Activated CD4-positive, CD25-positive, alpha-beta regulatory T cell treated with anti-CD3 and anti-CD28 coated beads, Interleukin-2, amount 50 U/mL, for 72 hours (primary cell): ENCODE results near the gene FOXK2.
"Not testable (repeated sequence)": the region's sequence is repeated elsewhere in the genome, so short reads cannot be mapped to it uniquely, and the experiment has no call there.

Source experiments
- DNase-seq: peaks from one replicate; pipeline ENCODE4 v3.0.0; 2021

Gene FOXK2

DNA sequence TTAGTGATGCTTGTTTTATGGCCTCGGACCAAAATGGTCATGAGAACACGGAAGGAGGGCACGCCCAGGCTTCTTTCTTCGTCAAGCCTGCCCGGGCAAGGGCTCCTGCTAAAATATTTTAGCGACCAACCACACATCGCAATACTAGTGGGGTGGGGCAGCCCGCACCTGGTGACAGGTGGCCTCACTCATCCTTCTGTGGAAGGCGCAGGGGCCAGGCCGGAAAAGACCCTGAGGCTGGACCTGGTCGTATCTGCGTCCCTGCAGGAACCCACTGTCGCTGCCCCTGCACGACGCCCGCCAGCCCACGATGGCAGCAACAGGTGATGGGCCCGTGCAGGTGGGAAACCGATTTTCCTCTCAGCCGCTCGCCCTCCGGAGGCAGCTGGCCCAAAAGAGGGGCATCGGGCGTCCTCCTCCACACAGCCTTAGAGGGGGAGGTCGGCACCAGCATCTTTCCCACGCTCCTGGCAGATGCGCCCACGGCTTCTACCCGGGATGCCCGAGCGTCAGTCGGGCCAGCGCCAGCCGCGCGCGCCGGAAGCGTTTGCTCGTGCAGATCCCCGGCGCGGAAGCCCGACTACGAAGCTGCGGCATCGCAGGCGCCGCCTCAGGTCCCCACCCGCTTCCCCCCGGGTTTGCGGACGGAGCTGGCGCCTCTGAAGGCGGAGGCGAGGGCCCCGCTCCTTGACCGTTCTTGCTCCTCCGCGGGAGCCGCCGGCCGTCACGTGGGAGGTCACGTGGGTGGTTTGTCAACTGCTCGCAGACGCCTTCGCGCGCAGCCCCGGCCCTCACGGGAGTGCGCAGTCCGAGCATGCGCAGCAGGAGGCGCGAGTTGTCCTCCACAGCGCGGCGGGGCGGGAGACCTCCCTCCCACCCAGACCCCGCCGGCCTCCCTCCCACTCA lies 22.8 kb upstream of the FOXK2 start:
- DNase-seq = peak; percentile 95

DNA sequence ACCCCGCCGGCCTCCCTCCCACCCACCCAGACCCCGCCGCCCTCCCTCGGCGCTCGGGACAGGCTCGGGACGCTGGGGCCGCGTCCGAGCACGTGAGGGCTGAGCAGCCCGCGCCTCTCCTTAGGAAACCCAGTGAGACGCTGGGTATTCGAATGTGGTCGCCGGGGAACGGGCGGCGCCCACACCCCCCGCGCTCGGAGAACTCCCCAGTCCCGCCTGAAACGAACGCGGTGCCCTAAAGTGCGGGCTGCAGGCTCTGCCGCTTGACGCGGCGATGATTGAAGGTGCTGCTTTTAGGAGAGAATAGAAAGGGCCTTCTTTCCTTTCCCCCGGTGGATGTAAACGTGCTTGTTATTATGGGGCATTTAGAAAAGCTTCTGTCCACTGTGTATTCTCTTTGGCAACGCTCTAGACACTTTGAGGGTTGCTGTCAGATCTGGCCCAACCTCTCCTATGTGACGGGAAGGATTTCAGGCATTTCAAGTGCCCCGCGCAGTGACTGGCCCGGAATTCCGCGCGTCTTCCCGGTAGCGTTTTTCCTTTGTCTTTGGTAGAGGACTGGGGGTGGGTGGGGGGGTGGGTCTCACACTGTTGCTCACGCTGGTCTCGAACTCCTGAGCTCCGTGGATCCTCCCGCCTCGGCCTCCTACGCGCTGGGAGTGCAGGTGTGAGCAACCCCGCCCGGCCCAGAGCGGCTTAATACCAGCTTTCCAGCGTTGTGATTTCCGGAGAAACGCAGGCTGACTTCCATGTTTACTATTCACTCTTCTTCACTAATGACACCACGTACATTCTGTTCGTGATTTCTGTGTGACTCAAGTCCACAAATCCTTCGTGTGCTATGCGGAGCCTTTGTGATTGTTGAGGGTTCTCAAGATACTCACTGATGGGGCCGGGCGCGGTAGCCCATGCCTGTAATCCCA lies 21.8 kb upstream of the FOXK2 start:
- DNase-seq = peak; percentile 61

DNA sequence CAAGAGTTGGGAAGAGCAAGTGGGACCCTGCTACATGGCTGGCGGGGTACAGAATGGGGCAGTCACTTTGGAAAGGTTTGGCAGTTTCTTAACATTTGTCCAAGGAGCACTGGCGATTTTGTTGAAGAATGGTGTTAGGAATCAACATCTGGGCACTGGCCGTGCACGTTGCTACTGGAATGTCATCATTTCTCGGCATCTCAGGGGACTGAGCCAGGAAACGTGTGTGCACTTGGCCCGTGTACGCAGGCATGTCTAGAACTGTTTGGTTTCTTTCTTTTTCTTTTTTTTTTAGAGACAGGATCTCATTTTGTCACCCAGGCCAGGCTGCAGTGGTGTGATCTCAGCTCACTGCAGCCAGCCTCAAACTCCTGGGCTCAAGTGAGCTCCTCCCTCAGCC lies 17.3 kb upstream of the FOXK2 start:
- DNase-seq = no peak

DNA sequence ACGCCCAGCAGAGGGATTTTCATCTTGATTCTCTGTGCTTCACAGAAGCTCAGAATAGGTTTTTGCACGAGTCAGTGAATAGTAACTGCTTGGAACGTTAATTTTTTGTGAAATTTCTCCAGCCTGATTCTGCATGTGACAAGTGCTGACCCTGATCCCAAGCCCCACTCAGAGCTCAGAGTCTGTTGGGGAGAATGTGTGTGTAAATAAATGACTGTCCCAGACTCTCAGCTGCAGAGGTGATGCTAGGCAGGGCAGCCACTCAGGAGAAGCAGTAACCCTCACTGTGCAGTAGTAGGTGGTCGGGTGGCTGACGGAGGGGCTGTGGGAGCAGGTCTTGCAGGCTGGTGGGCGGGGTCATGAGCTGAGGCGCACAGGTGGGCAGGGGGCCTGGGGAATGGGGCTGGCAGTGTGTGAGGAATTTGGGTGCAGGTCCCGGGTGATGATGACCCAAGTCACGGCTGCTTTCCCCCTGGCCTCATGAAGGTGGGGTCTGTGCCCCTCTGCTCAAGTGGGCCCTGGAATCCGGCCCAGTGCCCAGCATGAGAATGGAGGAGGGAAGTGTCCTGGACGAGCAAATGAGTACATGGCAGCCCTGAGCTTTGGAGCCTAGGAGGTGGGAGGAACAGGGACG lies 16.3 kb upstream of the FOXK2 start:
- DNase-seq = no peak

DNA sequence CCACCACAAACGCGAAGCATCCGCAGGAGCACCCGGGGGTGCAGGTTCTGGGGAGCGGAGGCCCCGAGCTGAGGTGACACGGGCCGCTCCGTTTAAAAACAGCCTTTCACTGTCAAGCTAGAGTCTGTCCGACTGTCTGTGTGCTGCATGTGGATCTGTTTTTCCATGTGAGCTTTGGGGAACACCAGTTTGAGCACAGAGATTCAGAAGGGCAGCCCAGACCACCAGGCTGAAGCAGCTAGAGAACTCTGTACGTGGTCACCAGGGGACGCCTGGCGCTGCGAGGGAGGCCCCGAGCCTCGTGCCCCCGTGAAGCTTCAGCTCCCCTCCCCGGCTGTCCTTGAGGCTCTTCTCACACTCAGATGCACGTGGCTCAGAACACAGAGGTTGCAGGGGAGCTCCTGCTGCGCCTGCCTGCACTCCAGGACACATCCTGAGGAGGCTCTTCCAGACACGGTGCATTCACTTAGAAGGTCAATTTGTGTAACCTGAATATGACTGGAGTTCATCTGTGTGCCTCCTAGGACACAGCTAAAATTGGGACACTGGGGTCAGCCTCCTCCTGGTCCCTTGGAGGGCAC lies 15.7 kb upstream of the FOXK2 start:
- no peak for DNase-seq

DNA sequence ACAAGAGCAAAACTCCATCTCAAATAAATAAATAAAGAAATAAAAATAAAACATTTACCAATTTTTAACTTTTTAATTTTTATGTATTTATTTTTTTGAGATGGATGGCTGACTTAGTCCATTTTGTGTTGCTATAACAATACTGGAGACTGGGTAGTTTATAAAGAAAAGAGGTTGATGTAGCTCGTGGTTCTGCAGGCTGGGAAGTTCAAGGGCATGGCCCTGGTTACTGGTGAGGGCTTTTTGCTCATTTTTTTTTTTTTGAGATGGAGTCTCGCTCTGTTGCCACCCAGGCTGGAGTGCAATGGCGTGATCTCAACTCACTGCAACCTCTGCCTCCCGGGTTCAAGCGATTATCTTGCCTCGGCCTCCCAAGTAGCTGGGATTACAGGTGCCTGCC lies 14.2 kb upstream of the FOXK2 start:
- no peak for DNase-seq

DNA sequence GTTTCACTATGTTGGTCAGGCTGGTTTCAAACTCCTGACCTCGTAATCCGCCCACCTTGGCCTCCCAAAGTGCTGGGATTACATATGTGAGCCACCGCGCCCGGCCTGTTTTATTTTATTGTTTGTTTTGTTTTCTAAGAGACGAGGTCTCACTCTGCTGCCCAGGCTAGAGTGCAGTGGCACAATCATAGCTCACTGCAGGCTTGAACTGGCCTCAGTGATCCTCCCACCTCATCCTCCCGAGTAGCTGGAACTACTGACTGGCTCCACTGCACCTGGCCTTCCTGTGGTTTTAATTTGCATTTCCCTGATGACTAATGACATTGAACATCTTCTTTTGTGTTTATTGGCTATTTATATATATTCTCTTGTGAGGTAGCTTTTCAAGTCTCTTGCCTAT lies 13.1 kb upstream of the FOXK2 start:
- peak; percentile 42 for DNase-seq

DNA sequence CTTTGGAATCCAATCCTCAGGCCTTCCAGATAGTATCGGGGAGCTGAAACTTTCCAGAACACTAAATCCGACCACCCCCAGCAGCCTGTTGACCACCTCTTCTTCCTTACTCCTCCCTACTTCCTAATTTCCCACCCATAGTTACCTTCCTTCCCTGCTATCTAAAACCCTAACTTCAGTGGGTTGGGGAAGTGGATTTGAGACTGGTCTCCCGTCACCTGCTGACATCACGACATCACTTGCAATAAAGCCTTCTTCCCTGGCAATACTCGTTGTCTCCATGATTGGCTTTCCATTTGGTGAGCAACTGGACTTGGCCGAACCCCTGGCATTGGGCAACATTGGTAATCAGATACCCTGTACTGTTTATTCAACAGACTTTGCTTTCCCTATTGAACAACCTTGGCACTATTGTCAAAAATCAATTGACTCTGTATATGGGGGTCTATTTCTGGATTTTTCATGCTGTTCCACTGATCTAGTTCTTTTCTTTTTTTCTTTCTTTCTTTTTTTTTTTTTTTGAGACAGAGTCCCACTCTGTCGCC lies 11.8 kb upstream of the FOXK2 start:
- DNase-seq = no peak

DNA sequence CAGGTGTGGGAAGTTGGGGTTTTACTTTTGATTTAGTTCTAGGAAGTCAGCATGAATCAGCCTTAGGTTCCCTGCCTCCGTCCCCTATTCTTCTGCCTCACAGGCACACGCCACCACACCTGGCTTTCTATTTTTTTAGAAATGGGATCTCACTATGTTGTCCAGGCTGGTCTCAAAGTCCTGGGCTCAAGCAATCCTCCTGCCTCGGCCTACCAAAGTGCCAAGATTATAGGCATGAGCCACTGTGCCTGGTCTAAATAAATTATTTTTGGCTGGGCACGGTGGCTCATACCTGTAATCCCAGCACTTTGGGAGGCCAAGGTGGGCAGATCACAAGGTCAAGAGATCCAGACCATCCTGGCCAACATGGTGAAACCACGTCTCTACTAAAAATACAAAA lies 7.9 kb upstream of the FOXK2 start:
- not testable (repeated sequence) for DNase-seq

DNA sequence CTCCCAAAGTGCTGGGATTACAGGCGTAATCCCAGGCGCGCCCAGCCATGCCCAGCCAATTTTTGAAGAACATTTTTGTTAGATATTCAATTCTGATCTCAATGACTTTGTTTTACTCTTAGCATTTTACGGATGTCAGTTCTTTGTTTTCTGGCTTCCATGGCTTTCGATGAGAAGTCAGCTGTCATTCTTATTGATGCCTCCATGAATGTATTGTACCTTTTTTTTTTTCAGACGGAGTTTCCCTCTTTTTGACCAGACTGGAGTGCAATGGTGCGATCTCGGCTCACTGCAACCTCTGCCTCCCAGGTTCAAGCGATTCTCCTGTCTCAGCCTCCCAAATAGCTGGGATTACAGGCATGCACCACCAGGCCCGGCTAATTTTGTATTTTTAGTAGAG lies 5.7 kb upstream of the FOXK2 start:
- DNase-seq = not testable (repeated sequence)

DNA sequence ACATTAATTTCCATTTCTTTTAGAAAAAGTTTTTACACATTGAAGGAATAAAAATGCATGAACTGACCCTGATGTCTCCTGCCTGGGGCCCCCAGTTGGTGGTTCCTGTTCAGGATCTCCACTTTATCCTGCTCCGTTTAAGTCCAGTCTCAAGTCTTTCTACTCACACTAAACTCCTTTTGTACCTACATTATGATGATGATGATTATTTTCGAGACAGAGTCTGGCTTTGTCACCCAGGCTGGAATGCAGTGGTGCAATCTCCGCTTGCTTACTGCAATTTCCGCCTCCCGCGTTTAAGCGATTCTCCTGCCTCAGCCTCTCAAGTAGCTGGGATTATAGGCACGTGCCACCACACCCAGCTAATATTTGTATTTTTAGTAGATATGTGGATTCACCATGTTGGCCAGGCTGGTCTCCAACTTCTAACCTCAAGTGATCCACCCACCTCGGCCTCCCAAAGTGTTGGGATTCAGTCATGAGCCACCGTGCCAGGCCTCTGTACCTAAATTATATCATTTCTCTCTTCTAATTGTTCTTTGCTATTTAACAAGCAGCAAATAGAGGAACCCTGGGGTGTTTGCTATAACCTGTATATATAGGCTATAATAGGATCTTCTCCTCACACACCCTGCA lies 2.2 kb upstream of the FOXK2 start:
- DNase-seq = no peak

DNA sequence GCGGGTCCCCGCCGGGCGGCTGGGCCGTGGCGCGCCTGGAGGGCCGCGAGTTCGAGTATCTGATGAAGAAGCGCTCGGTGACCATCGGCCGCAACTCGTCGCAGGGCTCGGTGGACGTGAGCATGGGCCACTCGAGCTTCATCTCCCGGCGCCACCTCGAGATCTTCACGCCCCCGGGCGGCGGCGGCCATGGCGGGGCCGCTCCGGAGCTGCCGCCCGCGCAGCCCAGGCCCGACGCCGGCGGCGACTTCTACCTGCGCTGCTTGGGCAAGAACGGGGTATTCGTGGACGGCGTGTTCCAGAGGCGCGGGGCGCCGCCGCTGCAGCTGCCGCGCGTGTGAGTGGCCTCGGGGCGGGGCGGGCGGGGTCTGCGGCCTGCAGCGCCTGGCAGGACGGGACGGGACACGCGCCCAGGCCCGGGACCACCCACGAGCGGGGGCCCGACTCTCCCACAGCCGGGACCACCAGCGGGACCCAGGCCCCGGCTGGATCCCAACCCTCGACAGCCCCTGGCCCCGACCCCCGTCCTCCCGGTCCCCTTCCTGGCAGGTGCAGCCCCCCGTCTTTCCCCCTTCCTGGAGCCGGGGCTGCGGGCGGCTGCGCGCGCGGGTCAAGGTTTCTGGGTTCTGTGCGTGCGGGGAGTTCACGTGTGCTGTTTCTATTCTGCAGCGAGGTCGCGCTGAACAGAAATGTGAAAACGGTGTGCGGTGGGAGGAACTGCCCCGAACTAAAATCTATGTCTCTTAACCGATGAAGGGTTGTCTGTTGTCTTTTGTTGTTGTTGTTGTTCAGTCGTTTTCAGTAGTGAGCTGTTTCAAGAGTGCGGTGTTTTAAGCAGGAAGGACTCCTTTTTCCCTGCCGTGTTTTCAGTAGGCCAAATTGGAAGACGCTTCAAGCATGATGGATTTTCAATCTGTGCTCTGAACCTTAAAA lies 705 bp downstream of the FOXK2 start:
- peak; percentile 61 for DNase-seq

DNA sequence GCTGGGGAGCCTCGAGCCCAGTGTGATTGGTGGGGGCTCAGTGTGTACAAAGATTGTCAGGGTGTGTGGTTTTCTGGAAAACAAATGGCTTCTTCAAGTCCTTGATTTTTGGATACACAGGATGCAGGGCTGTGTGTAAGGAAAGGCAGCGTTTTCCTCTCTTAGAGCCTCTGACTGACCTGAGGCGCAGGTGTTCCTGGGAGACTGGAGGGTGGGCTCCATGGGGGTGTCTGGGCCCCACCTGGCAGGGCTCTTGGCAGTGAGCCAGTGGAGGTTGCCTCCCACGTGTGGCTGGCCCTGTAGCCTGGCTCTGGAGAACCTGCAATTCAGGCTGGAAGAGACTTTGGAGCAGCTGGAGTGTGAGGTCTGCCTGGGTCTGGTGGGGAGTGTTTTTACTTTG lies 5.0 kb downstream of the FOXK2 start:
- no peak for DNase-seq

DNA sequence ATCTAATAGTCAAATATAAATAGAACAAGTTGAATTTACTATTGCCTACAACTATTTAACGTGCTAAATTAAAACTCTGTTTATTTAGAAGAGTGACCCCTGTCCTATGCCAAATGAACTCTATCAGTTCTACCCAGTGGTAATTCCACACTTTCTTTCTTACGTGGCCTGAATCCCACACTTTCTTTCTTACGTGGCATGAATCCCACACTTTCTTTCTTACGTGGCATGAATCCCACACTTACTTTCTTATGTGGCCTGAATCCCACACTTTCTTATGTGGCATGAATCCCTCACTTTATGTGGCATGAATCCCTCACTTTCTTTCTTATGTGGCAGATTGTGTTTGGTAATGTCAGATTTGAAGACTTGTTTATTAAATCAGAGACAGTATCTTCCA lies 6.2 kb downstream of the FOXK2 start:
- DNase-seq = no peak

DNA sequence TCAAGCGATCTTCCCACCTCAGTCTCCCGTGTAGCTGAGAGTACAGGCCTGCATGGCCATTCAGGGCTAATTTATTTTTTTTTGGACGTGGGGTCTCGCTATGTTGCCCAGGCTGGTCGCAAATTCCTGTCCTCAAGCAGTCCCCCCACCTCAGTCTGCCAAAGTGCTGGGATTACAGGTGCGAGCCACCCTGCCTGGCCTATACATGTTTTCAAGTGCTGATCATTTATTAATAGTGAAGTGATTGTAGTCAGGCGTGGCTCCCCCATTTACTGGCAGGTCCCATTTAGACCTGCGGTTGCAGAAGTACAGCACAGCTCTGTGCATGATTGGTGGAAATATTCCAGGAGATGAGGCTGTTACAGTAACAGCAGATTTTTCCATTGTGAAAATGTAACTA lies 8.4 kb downstream of the FOXK2 start:
- DNase-seq = no peak

DNA sequence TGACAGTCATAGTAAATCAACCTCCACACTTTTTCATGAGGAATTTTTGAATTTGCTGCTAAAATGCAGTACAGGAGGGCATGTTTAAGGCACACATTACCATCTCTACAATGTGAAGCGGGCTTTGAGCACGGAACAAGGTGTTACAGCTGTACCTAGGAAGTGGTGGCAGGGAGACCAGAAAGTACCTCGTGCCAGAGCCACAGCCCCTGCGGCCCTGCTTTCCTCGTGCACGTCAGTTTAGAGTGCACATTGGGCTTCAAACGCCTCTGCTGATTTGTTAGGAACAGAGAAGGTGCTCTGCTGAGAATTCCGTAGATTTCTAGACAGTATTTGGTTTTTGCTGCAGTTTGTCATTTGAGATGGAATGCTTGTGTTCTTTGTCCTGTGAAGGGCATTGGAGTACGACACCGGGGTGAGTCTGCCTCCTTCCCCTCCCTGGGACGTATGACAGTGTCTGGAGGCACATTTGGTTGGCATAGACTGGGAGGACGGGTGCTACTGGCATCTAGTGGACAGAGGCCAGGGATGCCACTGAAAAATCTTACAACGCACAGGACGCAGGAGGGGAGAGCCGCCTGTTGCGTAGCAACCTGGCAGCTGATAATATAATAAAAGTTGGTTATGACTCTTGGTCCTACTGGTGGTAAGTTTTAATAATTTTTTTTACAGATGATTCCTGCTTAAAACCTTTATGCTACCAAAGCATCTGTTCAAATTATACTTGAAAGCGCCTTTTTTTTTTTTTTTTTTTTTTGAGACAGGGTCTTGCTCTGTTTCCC lies 9.1 kb downstream of the FOXK2 start:
- DNase-seq = no peak

DNA sequence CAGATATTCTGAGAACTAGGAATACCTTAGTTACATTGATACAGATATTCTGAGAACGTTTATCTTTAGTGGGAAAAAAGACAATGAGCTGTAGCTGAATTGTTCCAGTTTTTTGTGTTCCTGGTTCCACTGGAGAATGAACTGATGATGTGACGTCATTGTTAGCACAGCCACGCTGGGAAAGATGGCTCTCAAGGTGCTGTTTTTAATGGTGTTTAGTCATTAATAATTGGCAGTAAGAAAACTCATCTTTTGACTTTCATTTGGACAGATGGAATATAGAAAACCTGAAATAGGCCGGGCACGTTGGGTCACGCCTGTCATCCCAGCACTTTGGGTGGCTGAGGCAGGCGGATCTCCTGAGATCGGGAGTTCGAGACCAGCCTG lies 10.4 kb downstream of the FOXK2 start:
- no peak for DNase-seq

DNA sequence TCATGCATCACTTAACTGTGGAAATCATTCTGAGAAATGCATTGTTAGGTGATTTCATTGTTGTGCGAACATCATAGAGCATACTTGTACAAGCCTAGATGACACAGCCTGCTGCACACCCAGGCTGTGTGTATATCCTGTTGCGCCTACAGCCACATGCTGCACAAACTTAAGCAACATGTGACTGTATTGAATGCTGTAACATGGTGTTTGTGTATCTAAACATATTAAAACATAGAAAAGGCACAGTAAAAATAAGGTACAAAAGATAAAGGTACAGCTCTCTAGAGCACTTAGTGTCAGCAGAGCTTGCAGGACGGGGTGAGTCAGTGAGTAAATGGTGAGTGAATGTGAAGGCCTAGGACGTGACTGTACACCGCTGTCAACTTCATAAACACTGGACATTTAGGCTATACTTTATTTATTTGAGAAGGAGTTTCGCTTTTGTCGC lies 11.9 kb downstream of the FOXK2 start:
- no peak for DNase-seq

DNA sequence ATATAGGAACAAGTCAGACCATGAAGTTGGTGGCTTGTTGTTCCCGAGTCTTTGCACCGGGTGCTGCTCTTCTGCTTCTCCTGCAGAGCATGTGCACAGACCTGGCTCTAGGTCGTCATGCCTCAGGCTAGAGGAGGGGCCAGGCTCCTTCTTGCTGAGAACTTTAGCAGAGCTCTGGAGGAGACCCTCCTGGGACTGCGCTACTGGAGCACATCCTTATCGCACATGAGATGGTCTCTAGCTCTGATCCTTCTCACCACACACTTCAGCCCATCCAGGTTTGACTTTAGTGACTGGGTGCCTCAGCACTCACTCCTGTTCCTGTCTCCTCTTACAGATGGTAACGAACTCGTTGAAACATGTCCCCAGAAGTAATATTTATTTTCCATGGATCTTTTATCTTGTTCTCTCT lies 14.9 kb downstream of the FOXK2 start:
- no peak for DNase-seq

DNA sequence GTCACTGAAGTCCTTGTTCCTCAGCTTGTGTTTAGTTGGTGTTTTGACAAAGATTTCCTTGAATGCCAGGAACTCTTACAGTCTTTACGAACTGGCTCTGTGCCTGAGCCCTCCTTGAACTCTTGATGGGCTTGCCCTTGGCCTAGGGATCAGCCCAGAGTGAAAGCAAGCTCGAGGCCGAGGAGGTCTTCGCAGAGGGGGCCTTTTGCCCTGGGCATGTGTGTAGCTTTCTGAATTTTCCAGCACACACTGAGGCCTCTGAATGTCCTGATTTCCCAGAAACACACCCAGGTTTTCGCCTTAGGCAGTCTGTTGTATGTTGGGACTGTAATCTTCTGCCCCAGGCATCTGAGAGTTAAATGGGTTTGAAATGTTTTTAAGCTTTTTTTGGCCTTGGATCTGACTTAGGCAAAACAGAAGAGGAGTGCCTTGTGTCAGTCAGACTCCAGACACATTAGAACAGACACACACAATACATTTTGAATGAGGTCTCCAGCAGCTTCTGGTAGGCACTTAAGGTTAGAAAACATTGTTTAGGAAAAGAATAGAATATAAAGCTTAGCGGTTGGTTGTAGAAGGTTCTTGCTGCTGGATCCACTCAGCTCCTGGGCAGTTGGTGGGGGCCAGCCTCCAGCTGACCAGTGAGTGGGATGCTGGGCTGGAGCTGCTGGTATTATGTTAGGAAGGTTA lies 17.1 kb downstream of the FOXK2 start:
- no peak for DNase-seq
